Memory B cell (primary cell): ENCODE results near the gene CDH4.

Experiments used
- ATAC-seq: fragments of 150-1000 bp; cut with Tn5 transposase; 2 replicates; pipeline ENCODE4 v1.10.0; 2021; ENCODE audit warnings: low read depth, mild to moderate bottlenecking, moderate library complexity
- DNase-seq, 2 donors: peaks; one replicate each; pipeline ENCODE4 v3.0.0; 2022; ENCODE audit warnings: low spot score in 2 of 2
- H3K27ac Mint-ChIP-seq: one replicate; pipeline ENCODE4 v1.8.0; 2022; ENCODE audit warnings: mild to moderate bottlenecking, moderate library complexity, mixed read lengths
- H3K27me3 Mint-ChIP-seq: one replicate; pipeline ENCODE4 v1.8.0; 2022; ENCODE audit warnings: mixed read lengths
- H3K36me3 Mint-ChIP-seq: one replicate; pipeline ENCODE4 v1.8.0; 2022; ENCODE audit warnings: mild to moderate bottlenecking, mixed read lengths
- H3K4me1 Mint-ChIP-seq: one replicate; pipeline ENCODE4 v1.8.0; 2022; ENCODE audit warnings: mixed read lengths
- H3K4me3 Mint-ChIP-seq: one replicate; pipeline ENCODE4 v1.8.0; 2022; ENCODE audit warnings: mild to moderate bottlenecking, moderate library complexity, mixed read lengths
- H3K9me3 Mint-ChIP-seq: one replicate; pipeline ENCODE4 v1.8.0; 2022; ENCODE audit warnings: mixed read lengths

Gene CDH4

GRCh38 chr20:61251529-61252393, at the start of gene CDH4:
Gene CDH4, plus strand, starts transcription at chr20:61252261.
- Mint-ChIP-seq H3K9me3 (peaks cover under 1% of the 10 kb centered on the region), H3K4me1 (no peaks in the 10 kb centered on the region), H3K4me3 (no peak within 1 kb of the TSS), H3K36me3 (no peaks in the 10 kb centered on the region), H3K27me3 (peaks cover 6% of the 10 kb centered on the region), H3K27ac (no peak within 1 kb of the TSS)
- DNase-seq (no peak), ATAC-seq (no peak)

GRCh38 chr20:61203320-61203719, 48.7 kb upstream of the CDH4 start:
- Mint-ChIP-seq H3K4me3 (no peak overlapping the region), H3K4me1 (no peaks in the 10 kb centered on the region), H3K27me3 (peaks cover 2% of the 10 kb centered on the region), H3K9me3 (peaks cover 14% of the 10 kb centered on the region), H3K36me3 (peaks cover 4% of the 10 kb centered on the region), H3K27ac (no peak overlapping the region)
- ATAC-seq (no peak), DNase-seq (no peak)

- peaks cover 2% of the 10 kb centered on the region for H3K27me3 Mint-ChIP-seq
- peaks cover 10% of the 10 kb centered on the region for H3K9me3 Mint-ChIP-seq
- no peaks in the 10 kb centered on the region for H3K4me1 Mint-ChIP-seq
- no peak for ATAC-seq
- H3K4me3 Mint-ChIP-seq = no peak overlapping the region
- peaks cover 4% of the 10 kb centered on the region for H3K36me3 Mint-ChIP-seq
- no peak for DNase-seq
- no peak overlapping the region for H3K27ac Mint-ChIP-seq
Measured at GRCh38 chr20:61204206-61204605, 47.9 kb upstream of the CDH4 start.

GRCh38 chr20:61205769-61206168, 46.3 kb upstream of the CDH4 start:
- peaks cover 2% of the 10 kb centered on the region for H3K27me3 Mint-ChIP-seq
- no peak overlapping the region for H3K4me3 Mint-ChIP-seq

GRCh38 chr20:61210862-61211261, 41.2 kb upstream of the CDH4 start:
- Mint-ChIP-seq H3K27ac (no peak overlapping the region), H3K4me3 (no peak overlapping the region), H3K9me3 (peaks cover 3% of the 10 kb centered on the region), H3K4me1 (no peaks in the 10 kb centered on the region), H3K27me3 (no peaks in the 10 kb centered on the region), H3K36me3 (no peaks in the 10 kb centered on the region)
- DNase-seq = no peak
- ATAC-seq = no peak

More at GRCh38 chr20:61205769-61206168, 46.3 kb upstream of the CDH4 start:
- ATAC-seq (no peak), DNase-seq (no peak)
- H3K9me3 Mint-ChIP-seq = peaks cover 8% of the 10 kb centered on the region
- H3K27ac Mint-ChIP-seq = no peak overlapping the region
- H3K4me1 Mint-ChIP-seq = no peaks in the 10 kb centered on the region
- H3K36me3 Mint-ChIP-seq = peaks cover 4% of the 10 kb centered on the region

- H3K27ac Mint-ChIP-seq = no peak overlapping the region
- peaks cover 13% of the 10 kb centered on the region for H3K9me3 Mint-ChIP-seq
- no peak overlapping the region for H3K4me3 Mint-ChIP-seq
- no peaks in the 10 kb centered on the region for H3K27me3 Mint-ChIP-seq
- no peaks in the 10 kb centered on the region for H3K36me3 Mint-ChIP-seq
- ATAC-seq (no peak), DNase-seq (no peak)
- H3K4me1 Mint-ChIP-seq = no peaks in the 10 kb centered on the region
Measured at GRCh38 chr20:61217848-61218247, 34.2 kb upstream of the CDH4 start.

- Mint-ChIP-seq H3K36me3 (no peaks in the 10 kb centered on the region), H3K27ac (no peak overlapping the region), H3K4me1 (no peaks in the 10 kb centered on the region), H3K27me3 (no peaks in the 10 kb centered on the region), H3K9me3 (peaks cover 10% of the 10 kb centered on the region), H3K4me3 (no peak overlapping the region)
- DNase-seq (no peak), ATAC-seq (no peak)
Measured at GRCh38 chr20:61219021-61219431, 33.0 kb upstream of the CDH4 start.

GRCh38 chr20:61220131-61220530, 31.9 kb upstream of the CDH4 start:
- Mint-ChIP-seq H3K9me3 (peaks cover 10% of the 10 kb centered on the region), H3K4me1 (no peaks in the 10 kb centered on the region), H3K4me3 (no peak overlapping the region), H3K27me3 (no peaks in the 10 kb centered on the region), H3K36me3 (no peaks in the 10 kb centered on the region), H3K27ac (no peak overlapping the region)
- DNase-seq (no peak), ATAC-seq (no peak)

GRCh38 chr20:61220626-61221325, 31.3 kb upstream of the CDH4 start:
- no peak overlapping the region for H3K4me3 Mint-ChIP-seq
- peaks cover 10% of the 10 kb centered on the region for H3K9me3 Mint-ChIP-seq
- no peaks in the 10 kb centered on the region for H3K27me3 Mint-ChIP-seq
- DNase-seq (no peak), ATAC-seq (no peak)
- no peaks in the 10 kb centered on the region for H3K36me3 Mint-ChIP-seq
- no peak overlapping the region for H3K27ac Mint-ChIP-seq
- no peaks in the 10 kb centered on the region for H3K4me1 Mint-ChIP-seq

- H3K36me3 Mint-ChIP-seq = no peaks in the 10 kb centered on the region
Measured at GRCh38 chr20:61222699-61223098, 29.4 kb upstream of the CDH4 start.

GRCh38 chr20:61223121-61223520, 28.9 kb upstream of the CDH4 start:
- Mint-ChIP-seq H3K27me3 (no peaks in the 10 kb centered on the region), H3K4me1 (no peaks in the 10 kb centered on the region)
- ATAC-seq = no peak

More at GRCh38 chr20:61222699-61223098, 29.4 kb upstream of the CDH4 start:
- H3K9me3 Mint-ChIP-seq = peaks cover 6% of the 10 kb centered on the region
- DNase-seq (no peak), ATAC-seq (no peak)
- no peaks in the 10 kb centered on the region for H3K4me1 Mint-ChIP-seq
- no peak overlapping the region for H3K27ac Mint-ChIP-seq
- no peaks in the 10 kb centered on the region for H3K27me3 Mint-ChIP-seq
- no peak overlapping the region for H3K4me3 Mint-ChIP-seq

GRCh38 chr20:61230166-61230565, 21.9 kb upstream of the CDH4 start:
- Mint-ChIP-seq H3K4me1 (no peaks in the 10 kb centered on the region), H3K27me3 (no peaks in the 10 kb centered on the region), H3K9me3 (peaks cover 4% of the 10 kb centered on the region), H3K4me3 (no peak overlapping the region), H3K27ac (no peak overlapping the region), H3K36me3 (no peaks in the 10 kb centered on the region)
- ATAC-seq (no peak), DNase-seq (no peak)

More at GRCh38 chr20:61223121-61223520, 28.9 kb upstream of the CDH4 start:
- H3K36me3 Mint-ChIP-seq = no peaks in the 10 kb centered on the region
- H3K9me3 Mint-ChIP-seq = peaks cover 3% of the 10 kb centered on the region
- no peak overlapping the region for H3K27ac Mint-ChIP-seq
- no peak overlapping the region for H3K4me3 Mint-ChIP-seq
- no peak for DNase-seq

GRCh38 chr20:61233590-61233989, 18.5 kb upstream of the CDH4 start:
- H3K4me1 Mint-ChIP-seq = no peaks in the 10 kb centered on the region
- no peak overlapping the region for H3K4me3 Mint-ChIP-seq
- ATAC-seq (no peak), DNase-seq (no peak)
- no peaks in the 10 kb centered on the region for H3K36me3 Mint-ChIP-seq
- H3K27ac Mint-ChIP-seq = no peak overlapping the region
- no peaks in the 10 kb centered on the region for H3K27me3 Mint-ChIP-seq
- H3K9me3 Mint-ChIP-seq = peaks cover 5% of the 10 kb centered on the region

- DNase-seq (no peak), ATAC-seq (no peak)
- H3K4me1 Mint-ChIP-seq = no peaks in the 10 kb centered on the region
- H3K36me3 Mint-ChIP-seq = peaks cover 2% of the 10 kb centered on the region
- H3K27me3 Mint-ChIP-seq = peaks cover 3% of the 10 kb centered on the region
- peaks cover 9% of the 10 kb centered on the region for H3K9me3 Mint-ChIP-seq
- no peak overlapping the region for H3K27ac Mint-ChIP-seq
- H3K4me3 Mint-ChIP-seq = no peak overlapping the region
Measured at GRCh38 chr20:61234224-61234890, 17.7 kb upstream of the CDH4 start.
